DMS53 (cell line): ENCODE data around the gene CDK10.

ENCODE experiments used
- DNase-seq: peaks from one replicate; lab custom pipeline; 2025; lab: John Stamatoyannopoulos, UW

CDK10 gene

GRCh38 chr16:89733322-89733721 lies 46.8 kb downstream of the CDK10 start:
- DNase-seq, result no peak

GRCh38 chr16:89733792-89734191 lies 47.3 kb downstream of the CDK10 start:
- no peak for DNase-seq

GRCh38 chr16:89736554-89736953 lies 50.1 kb downstream of the CDK10 start:
- DNase-seq, result no peak

- DNase-seq, result no peak
Observed at GRCh38 chr16:89737341-89738071, 51.0 kb downstream of the CDK10 start.

GRCh38 chr16:89738072-89738377 lies 51.5 kb downstream of the CDK10 start:
- no peak for DNase-seq

GRCh38 chr16:89738538-89739317 lies 52.2 kb downstream of the CDK10 start:
- no peak for DNase-seq

GRCh38 chr16:89739383-89739782 lies 52.9 kb downstream of the CDK10 start:
- DNase-seq, result no peak

- no peak for DNase-seq
Observed at GRCh38 chr16:89741342-89742014, 55.0 kb downstream of the CDK10 start.

GRCh38 chr16:89742948-89743347 lies 56.5 kb downstream of the CDK10 start:
- no peak for DNase-seq

GRCh38 chr16:89744813-89745212 lies 58.3 kb downstream of the CDK10 start:
- DNase-seq, result no peak
